Measurements from ENCODE around the gene SHCBP1. TPM values are rescaled to one million over a fixed set of nuclear protein-coding genes. Genes with fewer than 3 reads are reported as not detected.

Gene SHCBP1
- total and polyA plus RNA-seq, 2 donors from 2014 or later, result 1.6 to 2.6 TPM

- no peak overlapping the region for H3K4me3 ChIP-seq (ENCODE audit: low read length in 3 of 3)
- no peak overlapping the region for H3K27ac ChIP-seq (ENCODE audit: low read depth in 2 of 2, low read length in 2 of 2)
- FAIRE-seq, result no peak
- no peak for TF ChIP-seq CTCF (IDR thresholded peaks at IDR 0.05; ENCODE audit: borderline replicate concordance, extremely low read depth, insufficient read depth)
- no peaks in the 10 kb centered on the region for H3K27me3 ChIP-seq (ENCODE audit: control insufficient read depth, insufficient read depth, low read length)
- no peaks in the 10 kb centered on the region for H3K4me1 ChIP-seq (ENCODE audit: control insufficient read depth in 2 of 3, insufficient read depth in 2 of 3, low read depth in 1 of 3, low read length in 3 of 3)
- H3K9me3 ChIP-seq (ENCODE audit: control insufficient read depth in 2 of 3, insufficient read depth in 1 of 3, low read length in 3 of 3), result no peaks in the 10 kb centered on the region
- no peak overlapping the region for H3K9ac ChIP-seq (ENCODE audit: low read length in 3 of 3)
- H3K36me3 ChIP-seq (ENCODE audit: control insufficient read depth in 2 of 3, insufficient read depth in 3 of 3, low read length in 3 of 3), result no peaks in the 10 kb centered on the region
- intact Hi-C loops (cut with DNase I), result no loop called here
- no peak for DNase-seq
Observed at GRCh38 chr16:46549477-46549876, 71.7 kb downstream of the SHCBP1 start.

Other genes starting within 250 kb of the SHCBP1 start
- gene VPS35, start 67.8 kb upstream of the SHCBP1 start, total RNA-seq, result 96.7 TPM
- 31.8 TPM for gene VPS35, start 67.8 kb upstream of the SHCBP1 start, polyA plus RNA-seq (ENCODE audit: insufficient read depth, low read depth, low replicate concordance)
- 0.94 TPM for gene ORC6, start 68.3 kb upstream of the SHCBP1 start, total RNA-seq
- gene ORC6, start 68.3 kb upstream of the SHCBP1 start, polyA plus RNA-seq (ENCODE audit: insufficient read depth, low read depth, low replicate concordance), result 1.5 TPM
- gene MYLK3, start 127.0 kb upstream of the SHCBP1 start, total RNA-seq, result 0.31 TPM
- 1.5 TPM for gene MYLK3, start 127.0 kb upstream of the SHCBP1 start, polyA plus RNA-seq (ENCODE audit: insufficient read depth, low read depth, low replicate concordance)
- gene C16orf87, start 209.8 kb upstream of the SHCBP1 start, total RNA-seq, result 7.2 TPM
- 11.2 TPM for gene C16orf87, start 209.8 kb upstream of the SHCBP1 start, polyA plus RNA-seq (ENCODE audit: insufficient read depth, low read depth, low replicate concordance)

All from kidney (tissue), 14 donors.